Fibroblast of skin of left quadriceps (primary cell): Measurements from ENCODE around the gene PROM1.

Experiments used
- DNase-seq, 2 experiments: peaks; one replicate each; pipeline ENCODE4 v3.0.0-alpha.2; 2013; ENCODE audit warnings: low read depth in 2 of 2

Gene PROM1

GRCh38 chr4:16026160-16026761 is 57.6 kb downstream of the PROM1 start:
- no peak for DNase-seq

- DNase-seq, result no peak
Observed at GRCh38 chr4:16025268-16025667, 58.6 kb downstream of the PROM1 start.

- peak; percentile 57 to 61 for DNase-seq
Observed at GRCh38 chr4:16023776-16024408, 59.9 kb downstream of the PROM1 start.

DNA sequence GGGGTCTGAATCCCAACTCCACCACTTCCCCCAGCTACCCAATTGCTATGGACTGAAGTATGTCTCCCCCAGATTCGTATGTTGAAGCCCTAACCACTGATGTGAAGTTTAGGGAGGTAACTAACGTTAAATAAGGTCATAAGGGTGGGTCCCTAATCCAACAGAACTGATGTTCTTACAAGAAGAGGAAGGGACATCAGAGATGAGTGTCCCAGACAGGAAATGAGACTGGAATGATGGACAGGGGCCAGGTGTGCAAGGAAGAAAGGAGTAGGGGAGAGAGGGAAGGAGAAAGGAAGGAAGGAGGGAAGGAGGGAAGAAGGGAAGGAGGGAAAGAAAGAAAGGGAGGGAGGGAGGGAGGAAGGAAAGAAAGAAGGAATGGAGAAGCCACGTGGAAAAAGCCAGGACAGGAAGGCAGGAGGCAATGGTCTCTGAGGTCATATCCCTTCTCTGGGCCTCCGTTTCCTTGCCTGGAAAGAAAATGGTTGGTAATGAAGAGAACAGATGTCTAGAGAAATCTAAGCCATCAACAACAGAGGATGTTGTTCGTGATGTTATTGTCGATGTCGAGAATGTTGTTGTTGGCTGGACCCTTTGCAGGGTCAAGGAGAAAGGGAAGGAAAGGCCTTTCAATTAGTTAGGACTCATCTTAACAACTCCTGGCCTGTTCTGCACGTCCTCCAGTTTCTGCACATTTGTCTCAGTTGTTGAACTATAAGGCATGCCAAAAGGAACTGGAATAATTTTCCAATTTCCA is 61.8 kb downstream of the PROM1 start:
- no peak for DNase-seq

DNA sequence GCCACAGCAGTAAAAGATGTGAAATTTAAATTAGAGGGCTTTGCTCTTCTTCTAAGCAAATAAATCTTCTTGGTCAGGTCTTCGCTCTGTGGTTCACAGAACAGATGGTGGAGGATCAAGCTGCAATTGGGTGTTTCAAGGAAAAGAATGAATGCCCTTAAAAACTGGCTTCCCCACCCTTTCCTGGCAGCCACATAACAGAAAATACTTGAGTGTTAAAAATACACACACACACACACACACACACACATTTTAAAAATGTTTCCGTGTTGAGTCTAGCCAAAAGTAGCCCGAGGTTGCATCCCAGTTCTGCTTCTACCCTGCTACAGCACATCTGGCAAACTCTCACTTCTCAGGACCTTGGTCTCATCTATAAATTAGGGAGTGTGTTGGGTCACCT is 64.2 kb downstream of the PROM1 start:
- DNase-seq, result peak in 1 of 2 experiments; percentile 29

DNA sequence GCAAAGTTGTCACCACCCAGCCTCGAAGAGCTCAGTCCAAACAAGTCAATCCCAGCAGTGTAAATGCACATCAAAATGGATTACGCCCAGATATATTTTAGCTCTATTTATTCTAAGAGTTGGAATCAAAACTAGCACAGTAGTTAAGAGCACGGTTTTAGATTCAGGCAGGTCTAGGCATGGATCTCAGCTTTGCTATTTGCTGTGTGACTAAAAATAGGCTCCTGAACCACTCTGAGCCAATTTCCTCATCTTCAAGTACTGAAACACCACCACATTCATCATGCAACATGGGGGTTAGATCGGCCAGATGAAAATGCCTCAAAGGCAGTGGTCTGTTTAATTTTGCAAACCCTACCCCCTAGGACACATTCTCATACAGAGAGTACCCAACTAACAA is 65.0 kb downstream of the PROM1 start:
- no peak for DNase-seq

- no peak for DNase-seq
Observed at GRCh38 chr4:16018061-16018676, 65.7 kb downstream of the PROM1 start.

DNA sequence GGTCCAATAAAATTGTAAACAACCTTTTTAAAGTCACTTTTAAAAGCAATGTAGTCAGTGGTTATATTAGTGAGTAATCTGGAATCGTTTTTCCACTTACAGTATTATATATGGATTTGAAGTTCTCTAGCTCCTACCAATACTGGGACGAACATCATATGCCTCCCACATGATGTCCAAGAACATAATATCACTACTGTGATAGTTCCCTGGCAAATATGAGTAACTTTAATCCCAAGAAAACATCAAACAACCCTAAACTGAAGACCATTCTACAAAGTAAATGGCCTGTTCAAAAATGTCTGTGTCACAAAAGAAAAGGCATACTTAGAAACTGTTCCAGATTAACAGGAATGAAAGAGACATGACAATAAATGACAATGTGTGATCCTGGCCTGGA is 67.3 kb downstream of the PROM1 start:
- DNase-seq, result no peak

GRCh38 chr4:16011173-16011572 is 72.7 kb downstream of the PROM1 start:
- no peak for DNase-seq

GRCh38 chr4:16009153-16009552 is 74.7 kb downstream of the PROM1 start:
- DNase-seq, result no peak

DNA sequence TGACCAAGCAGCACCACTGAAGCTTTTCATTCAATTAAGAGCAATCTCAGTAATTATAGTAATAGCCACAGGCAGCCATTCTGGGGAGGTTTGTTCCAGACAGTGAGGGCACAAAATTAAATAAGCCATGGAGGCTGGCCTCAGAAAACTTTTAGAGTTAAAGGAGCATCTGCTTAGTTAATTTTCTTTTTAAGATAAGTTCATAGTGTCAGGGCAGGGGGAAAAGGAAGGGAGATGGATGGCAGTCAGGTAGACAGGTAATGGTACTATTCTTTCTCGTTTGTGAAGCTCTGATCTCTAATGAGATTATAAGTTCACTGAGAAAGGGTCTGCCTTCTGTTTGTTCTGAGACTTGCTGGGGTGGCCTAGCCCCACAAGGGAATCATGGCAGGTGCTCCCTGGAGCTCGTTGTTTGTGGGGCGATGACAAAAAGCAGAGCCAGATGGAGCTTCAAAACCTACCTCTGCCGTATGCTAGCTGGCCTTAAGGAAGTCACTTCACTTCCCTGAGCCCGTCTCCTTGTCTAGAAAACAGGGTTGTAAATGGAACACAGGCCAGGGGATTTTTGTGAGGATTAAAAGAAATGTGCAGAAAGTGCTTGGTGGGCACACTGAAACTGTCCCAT is 76.2 kb downstream of the PROM1 start:
- DNase-seq, result no peak

DNA sequence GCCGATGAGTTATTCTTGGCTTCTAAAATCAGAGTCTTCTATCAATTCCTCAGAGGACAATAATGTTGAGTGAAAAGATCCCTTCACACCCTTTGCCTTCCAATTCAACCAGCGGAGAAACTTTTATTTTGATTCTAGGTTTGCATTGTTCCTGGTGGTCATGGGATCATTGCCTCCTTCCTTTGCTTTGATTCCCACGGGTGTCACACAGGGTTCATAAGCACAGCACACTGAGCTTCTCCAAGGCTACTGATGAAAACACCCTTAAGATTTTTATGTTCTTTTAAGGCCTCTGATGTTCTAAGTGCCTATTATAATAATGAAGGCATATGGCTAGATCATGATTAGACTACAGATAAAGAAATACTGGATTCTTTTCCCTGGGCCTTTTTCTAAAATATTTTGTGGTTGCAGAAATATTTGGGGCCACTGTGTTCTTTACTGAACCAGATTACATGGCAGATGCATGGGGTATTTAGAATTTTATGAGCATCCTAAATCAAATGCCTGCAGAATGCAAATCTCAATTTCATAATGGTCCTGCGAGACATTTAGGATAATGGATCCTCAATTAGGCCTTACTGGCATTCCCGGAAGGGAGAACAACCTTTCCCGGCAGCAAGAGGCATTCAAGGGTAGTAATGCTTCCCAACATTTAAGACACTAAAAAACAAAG is 76.9 kb downstream of the PROM1 start:
- peak in 1 of 2 experiments; percentile 40 for DNase-seq

- no peak for DNase-seq
Observed at GRCh38 chr4:16005676-16006075, 78.1 kb downstream of the PROM1 start.

GRCh38 chr4:16001484-16001858 is 82.4 kb downstream of the PROM1 start:
- peak in 1 of 2 experiments; percentile 49 for DNase-seq

DNA sequence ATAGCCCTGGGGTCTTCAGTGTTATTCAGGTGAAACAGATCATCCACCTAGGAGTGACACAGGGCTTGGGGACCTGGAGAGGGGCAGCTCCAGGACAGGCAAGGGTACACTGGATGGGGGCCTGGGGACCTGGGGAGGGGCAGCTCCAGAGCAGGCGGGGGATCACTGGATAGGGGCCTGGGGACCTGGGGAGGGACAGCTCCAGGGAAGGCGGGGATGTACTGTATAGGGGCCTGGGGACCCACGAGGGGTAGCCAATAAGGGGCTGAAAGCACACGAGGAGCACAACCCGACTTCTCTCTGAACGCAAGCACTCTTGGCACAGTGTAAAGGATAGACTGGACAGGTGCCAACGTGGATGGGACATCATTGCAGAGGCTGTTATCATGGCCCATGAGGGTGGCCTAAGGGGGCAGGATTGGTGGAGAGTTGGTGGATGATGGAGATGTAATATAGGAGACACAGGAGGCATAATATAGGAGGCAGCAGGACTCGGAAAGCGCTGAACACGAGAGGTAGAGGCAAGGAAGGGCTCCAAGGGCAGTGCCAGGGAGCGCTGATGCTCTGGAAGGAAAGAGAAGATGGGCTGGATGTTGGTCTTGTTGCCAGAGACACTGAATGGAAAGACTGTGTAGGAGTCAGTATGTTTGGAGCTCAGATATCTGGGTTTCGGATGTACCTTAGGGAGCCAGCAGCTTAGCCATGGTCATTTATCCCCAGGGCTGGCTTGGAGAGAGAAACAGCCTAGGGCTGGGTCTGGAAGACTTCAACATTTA is 82.9 kb downstream of the PROM1 start:
- DNase-seq, result no peak

DNA sequence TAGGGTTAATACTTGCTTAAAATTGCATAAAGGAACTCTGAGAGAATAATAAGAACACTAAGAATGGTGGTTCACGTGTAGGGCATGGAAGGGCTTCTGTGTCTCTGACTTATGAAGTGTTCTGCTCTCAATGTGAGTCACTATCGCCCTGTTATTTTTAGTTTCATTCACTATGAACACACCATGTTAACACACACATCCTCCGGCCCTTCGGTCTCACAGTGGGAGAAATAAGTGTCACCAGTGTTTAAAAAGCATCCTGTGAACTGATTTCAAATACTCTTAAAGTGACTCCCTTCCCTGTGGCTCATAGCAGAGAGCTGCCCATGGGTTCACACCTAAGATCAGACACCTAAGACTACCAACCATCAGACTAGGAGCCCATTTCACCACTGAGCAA is 87.0 kb downstream of the PROM1 start:
- no peak for DNase-seq

DNA sequence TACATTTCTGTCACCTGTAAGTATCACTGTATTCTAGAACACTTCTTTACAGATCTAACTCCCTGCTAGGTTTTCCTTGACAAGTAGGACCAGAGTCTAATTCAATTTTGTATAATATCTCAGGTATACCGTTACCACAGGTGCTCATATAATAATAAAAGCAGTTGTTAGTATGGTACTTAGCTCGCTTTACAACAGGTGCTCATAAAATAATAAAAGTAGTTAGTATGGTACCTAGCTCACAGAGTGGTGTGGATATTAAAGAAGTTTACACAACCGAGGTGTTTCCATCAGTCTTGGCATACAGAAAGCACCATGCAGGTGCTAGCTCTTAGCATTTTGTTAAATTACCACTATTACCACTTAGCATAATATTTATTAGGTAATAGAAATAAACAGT is 88.0 kb downstream of the PROM1 start:
- DNase-seq, result no peak

GRCh38 chr4:15992167-15992485 is 91.7 kb downstream of the PROM1 start:
- DNase-seq, result no peak

- DNase-seq, result no peak
Observed at GRCh38 chr4:15990570-15991285, 93.1 kb downstream of the PROM1 start.

DNA sequence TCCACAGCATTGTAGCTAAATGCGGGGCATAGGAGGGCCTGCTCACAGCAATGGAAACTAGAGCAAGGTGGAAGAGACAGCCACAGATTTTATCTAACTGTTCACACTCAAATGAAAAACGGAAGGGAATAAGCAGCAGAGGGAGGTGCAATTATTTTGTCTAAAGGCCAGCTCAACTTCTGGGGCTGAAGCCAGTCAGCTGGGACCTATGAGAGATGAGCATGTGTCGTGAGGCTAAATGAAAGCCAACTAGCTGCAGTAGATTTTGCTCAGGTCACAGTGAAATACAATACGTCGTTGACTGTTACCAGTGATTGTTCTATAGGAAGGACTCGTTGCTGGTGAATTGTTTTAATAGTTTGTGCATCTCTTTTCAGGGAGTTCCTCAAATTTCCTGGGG is 94.4 kb downstream of the PROM1 start:
- DNase-seq, result no peak
